AG09319 (cell line): ENCODE measurements around the gene CCDC61.

Experiments used
- DNase-seq: peaks from one replicate; pipeline ENCODE4 v3.0.0-alpha.2; 2010; ENCODE audit warnings: low read depth; ENCODE audit errors: extremely low read depth
- TF ChIP-seq, protein P1 (sequence below): IDR thresholded peaks from 2 replicates; pipeline ENCODE4 v1.5.1; 2011; ENCODE audit warnings: low read depth, mild to moderate bottlenecking, inconsistent platforms, low read length, moderate library complexity

The CCDC61 gene

GRCh38 chr19:46033401-46033800 is 38.1 kb downstream of the CCDC61 start:
- DNase-seq, result no peak
- TF ChIP-seq, protein P1, sequence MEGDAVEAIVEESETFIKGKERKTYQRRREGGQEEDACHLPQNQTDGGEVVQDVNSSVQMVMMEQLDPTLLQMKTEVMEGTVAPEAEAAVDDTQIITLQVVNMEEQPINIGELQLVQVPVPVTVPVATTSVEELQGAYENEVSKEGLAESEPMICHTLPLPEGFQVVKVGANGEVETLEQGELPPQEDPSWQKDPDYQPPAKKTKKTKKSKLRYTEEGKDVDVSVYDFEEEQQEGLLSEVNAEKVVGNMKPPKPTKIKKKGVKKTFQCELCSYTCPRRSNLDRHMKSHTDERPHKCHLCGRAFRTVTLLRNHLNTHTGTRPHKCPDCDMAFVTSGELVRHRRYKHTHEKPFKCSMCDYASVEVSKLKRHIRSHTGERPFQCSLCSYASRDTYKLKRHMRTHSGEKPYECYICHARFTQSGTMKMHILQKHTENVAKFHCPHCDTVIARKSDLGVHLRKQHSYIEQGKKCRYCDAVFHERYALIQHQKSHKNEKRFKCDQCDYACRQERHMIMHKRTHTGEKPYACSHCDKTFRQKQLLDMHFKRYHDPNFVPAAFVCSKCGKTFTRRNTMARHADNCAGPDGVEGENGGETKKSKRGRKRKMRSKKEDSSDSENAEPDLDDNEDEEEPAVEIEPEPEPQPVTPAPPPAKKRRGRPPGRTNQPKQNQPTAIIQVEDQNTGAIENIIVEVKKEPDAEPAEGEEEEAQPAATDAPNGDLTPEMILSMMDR, result no peak

GRCh38 chr19:46035546-46035945 is 40.3 kb downstream of the CCDC61 start:
- no peak for DNase-seq

GRCh38 chr19:46035986-46036743 is 40.9 kb downstream of the CCDC61 start:
- no peak for DNase-seq
- TF ChIP-seq, protein P1, result no peak

More at GRCh38 chr19:46035546-46035945, 40.3 kb downstream of the CCDC61 start:
- TF ChIP-seq, protein P1, result no peak

DNA sequence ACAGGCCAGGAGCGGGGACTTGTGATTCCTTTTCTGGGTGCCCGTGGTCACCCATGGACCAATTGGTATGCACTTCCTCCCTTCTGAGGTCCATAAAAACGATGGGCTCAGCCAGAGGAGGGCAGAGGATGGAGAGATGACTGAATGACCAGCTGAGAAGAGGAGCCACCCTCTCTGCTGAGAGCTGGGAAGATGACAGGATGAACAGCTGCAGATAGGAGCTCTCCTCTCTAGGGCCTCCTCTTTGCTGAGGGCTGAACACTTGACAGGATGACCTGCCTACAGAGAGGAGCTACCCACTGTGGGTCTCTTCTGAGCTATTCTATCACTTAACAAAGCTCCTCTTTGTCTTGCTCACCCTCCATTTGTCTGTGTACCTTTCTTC is 41.5 kb downstream of the CCDC61 start:
- no peak for DNase-seq
- TF ChIP-seq, protein P1, result no peak

DNA sequence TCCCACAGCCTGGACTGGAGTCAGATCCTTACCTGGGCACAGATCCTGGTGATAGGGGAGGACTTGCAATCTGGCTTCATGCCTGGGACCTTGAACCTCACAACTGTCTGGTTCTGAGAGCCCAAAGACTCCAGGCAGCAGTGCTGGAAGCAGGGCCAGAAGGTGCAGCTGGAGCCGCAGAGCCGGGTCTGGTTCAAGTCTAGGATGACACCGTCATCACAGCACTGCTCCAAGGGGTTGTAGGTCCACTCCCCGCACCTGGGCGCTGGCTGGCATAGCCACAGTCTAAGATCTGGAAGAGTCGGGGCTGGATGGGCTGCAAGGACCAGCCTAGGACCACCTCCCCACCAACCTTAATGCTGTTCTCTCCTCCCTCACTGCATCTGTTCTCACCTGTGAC is 44.9 kb downstream of the CCDC61 start:
- DNase-seq, result no peak
- TF ChIP-seq, protein P1, result no peak

GRCh38 chr19:46040952-46041500 is 45.8 kb downstream of the CCDC61 start, which contains the start of gene IGFL4:
IGFL4 (minus strand) TSS chr19:46041002; CDS start chr19:46040962, 40 bp downstream.
- DNase-seq, result no peak
- TF ChIP-seq, protein P1, result no peak

DNA sequence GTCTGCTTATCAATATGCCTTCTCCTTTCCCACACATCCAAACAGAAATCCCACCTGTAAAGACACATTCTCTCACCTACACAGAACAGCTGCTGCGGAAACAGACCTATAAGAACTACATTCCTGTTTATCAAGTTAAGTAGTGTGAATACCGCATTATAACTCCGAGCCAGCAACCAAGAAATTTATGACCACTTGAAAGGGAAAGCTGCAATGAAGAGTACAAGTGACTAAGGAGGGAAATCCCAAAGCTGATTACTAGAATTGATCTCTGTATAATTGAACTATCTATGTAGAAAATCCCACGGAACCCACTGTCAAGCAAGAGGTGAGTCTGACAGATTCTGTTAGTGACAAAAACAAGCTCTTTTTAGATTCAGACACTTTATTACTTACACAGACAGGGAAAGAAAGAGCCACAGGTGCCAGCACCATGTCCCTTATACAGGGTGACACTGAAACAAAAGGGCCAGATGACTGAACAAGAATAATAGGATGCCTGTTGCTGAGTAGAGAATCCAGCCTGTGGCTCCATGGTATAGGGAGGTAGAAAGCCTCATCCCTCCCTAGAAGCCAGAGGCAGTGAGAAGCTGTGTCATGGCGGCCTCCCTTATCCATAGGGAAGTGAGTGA is 47.1 kb downstream of the CCDC61 start:
- DNase-seq, result no peak
- TF ChIP-seq, protein P1, result no peak
